Mesenchymal stem cell (in vitro differentiated cells and primary cell): Measurements from ENCODE around the gene UBL3.

ENCODE experiments used
- DNase-seq: peaks from one replicate; pipeline ENCODE4 v3.0.0-alpha.2; 2013
- H2AFZ ChIP-seq: one replicate; pipeline ENCODE4 v1.6.1; 2013; ENCODE audit warnings: low read depth, mild to moderate bottlenecking, control low read depth, inconsistent platforms, low read length, moderate library complexity
- H2AK5ac ChIP-seq: 2 replicates; pipeline ENCODE4 v1.6.1; 2013; ENCODE audit warnings: low read length, moderate library complexity, mild to moderate bottlenecking, inconsistent platforms; ENCODE audit not compliant: severe bottlenecking
- H2BK120ac ChIP-seq: one replicate; pipeline ENCODE4 v1.6.1; 2013; ENCODE audit warnings: low read depth, mild to moderate bottlenecking, inconsistent platforms, low read length, moderate library complexity
- H2BK12ac ChIP-seq, 2 experiments: one replicate each; pipeline ENCODE4 v1.6.1; 2013; ENCODE audit warnings: inconsistent platforms in 2 of 2, low read length in 2 of 2, mild to moderate bottlenecking in 2 of 2, moderate library complexity in 2 of 2, control low read depth in 1 of 2
- H2BK15ac ChIP-seq: one replicate; pipeline ENCODE4 v1.6.1; 2013; ENCODE audit warnings: mild to moderate bottlenecking, low read depth, inconsistent platforms; ENCODE audit not compliant: poor library complexity, severe bottlenecking
- H2BK5ac ChIP-seq: 2 replicates; pipeline ENCODE4 v1.6.1; 2013; ENCODE audit warnings: low read depth, mild to moderate bottlenecking, low read length, control low read depth, inconsistent platforms; ENCODE audit not compliant: poor library complexity, severe bottlenecking
- H3K14ac ChIP-seq, 2 experiments: one replicate each; pipeline ENCODE4 v1.6.1; 2013; ENCODE audit warnings: inconsistent platforms in 2 of 2, low read length in 2 of 2, control low read depth in 1 of 2, mild to moderate bottlenecking in 1 of 2, moderate library complexity in 1 of 2
- H3K18ac ChIP-seq, 2 experiments: one replicate each; pipeline ENCODE4 v1.6.1; 2013; ENCODE audit warnings: inconsistent platforms in 2 of 2, low read length in 2 of 2, control low read depth in 1 of 2, low read depth in 1 of 2, mild to moderate bottlenecking in 1 of 2
- H3K23ac ChIP-seq, 2 experiments: one replicate each; pipeline ENCODE4 v1.6.1; 2013; ENCODE audit warnings: inconsistent platforms in 2 of 2, low read length in 2 of 2, mild to moderate bottlenecking in 2 of 2, moderate library complexity in 2 of 2, control low read depth in 1 of 2
- H3K27ac ChIP-seq: 2 replicates; pipeline ENCODE4 v1.5.1; 2013; ENCODE audit warnings: mild to moderate bottlenecking, moderate library complexity, low read length, control low read depth, inconsistent platforms; ENCODE audit not compliant: poor library complexity, severe bottlenecking
- H3K27me3 ChIP-seq, 2 experiments: 2 replicates each; pipeline versions ENCODE4 v1.6.1 to v1.7.0; 2013; ENCODE audit warnings: low read length in 2 of 2, mild to moderate bottlenecking in 2 of 2, moderate library complexity in 2 of 2, control low read depth in 1 of 2, inconsistent platforms in 1 of 2; ENCODE audit not compliant: control insufficient read depth in 1 of 2, insufficient read depth in 1 of 2
- H3K36me3 ChIP-seq, 2 experiments: 2 replicates each; pipeline versions ENCODE4 v1.6.1 to v1.7.0; 2013; ENCODE audit warnings: low read length in 2 of 2, control low read depth in 1 of 2, inconsistent platforms in 1 of 2, low read depth in 1 of 2, mild to moderate bottlenecking in 1 of 2; ENCODE audit not compliant: insufficient read depth in 2 of 2, control insufficient read depth in 1 of 2
- H3K4ac ChIP-seq, 2 experiments: one replicate each; pipeline ENCODE4 v1.6.1; 2013; ENCODE audit warnings: inconsistent platforms in 2 of 2, low read length in 2 of 2, mild to moderate bottlenecking in 2 of 2, moderate library complexity in 2 of 2, control low read depth in 1 of 2, low read depth in 1 of 2
- H3K4me1 ChIP-seq: 2 replicates; pipeline ENCODE4 v1.6.1; 2013; ENCODE audit warnings: low read depth, low read length, control low read depth; ENCODE audit not compliant: control insufficient read depth, insufficient read depth
- H3K4me2 ChIP-seq: 2 replicates; pipeline ENCODE4 v1.6.1; 2013; ENCODE audit warnings: low read length, mild to moderate bottlenecking, inconsistent platforms; ENCODE audit not compliant: poor library complexity, severe bottlenecking
- H3K4me3 ChIP-seq, 2 experiments: 2 replicates each; pipeline versions ENCODE4 v1.5.1 to v1.7.0; 2013; ENCODE audit warnings: low read length in 2 of 2, mild to moderate bottlenecking in 2 of 2, control low read depth in 1 of 2, low read depth in 1 of 2; ENCODE audit not compliant: insufficient read depth in 1 of 2
- H3K79me1 ChIP-seq: replicated peaks from 2 replicates; pipeline ENCODE4 v1.6.1; 2013; ENCODE audit warnings: mild to moderate bottlenecking, control low read depth, low read length, inconsistent platforms; ENCODE audit not compliant: poor library complexity, severe bottlenecking
- H3K9ac ChIP-seq: 2 replicates; pipeline ENCODE4 v1.7.0; 2013; ENCODE audit warnings: mild to moderate bottlenecking, low read length, moderate library complexity
- H3K9me3 ChIP-seq: 2 replicates; pipeline ENCODE4 v1.7.0; 2013; ENCODE audit warnings: mild to moderate bottlenecking, low read length; ENCODE audit not compliant: control insufficient read depth
- H4K8ac ChIP-seq: one replicate; pipeline ENCODE4 v1.6.1; 2013; ENCODE audit warnings: inconsistent platforms, mild to moderate bottlenecking, low read length, moderate library complexity
- H4K91ac ChIP-seq: one replicate; pipeline ENCODE4 v1.6.1; 2013; ENCODE audit warnings: mild to moderate bottlenecking, low read length, inconsistent platforms
- WGBS: methylation state at CpG from one replicate; pipeline ENCODE4 v1.1.7; 2013; ENCODE audit warnings: mixed read lengths; 5-methylcytosine and 5-hydroxymethylcytosine counted together

The UBL3 gene

GRCh38 chr13:29858667-29859066 lies 8.2 kb upstream of the UBL3 start:
- no peak overlapping the region for H2BK12ac ChIP-seq
- peak overlapping the region; percentile 13 for H3K9ac ChIP-seq
- H3K27ac ChIP-seq, result no peak overlapping the region
- no peaks in the 10 kb centered on the region for H3K9me3 ChIP-seq
- no peak overlapping the region for H3K4me3 ChIP-seq
- H2BK120ac ChIP-seq, result no peak overlapping the region
- H3K4ac ChIP-seq, result no peak overlapping the region
- H3K4me2 ChIP-seq, result no peak overlapping the region
- no peaks in the 10 kb centered on the region for H3K27me3 ChIP-seq
- WGBS, result 71% methylated on average over 3 of the region's 4 CpGs
- no peak for DNase-seq
- H3K4me1 ChIP-seq, result no peaks in the 10 kb centered on the region
- no peak overlapping the region for H4K8ac ChIP-seq
- no peak overlapping the region for H2BK15ac ChIP-seq
- no peaks in the 10 kb centered on the region for H3K79me1 ChIP-seq
- no peak overlapping the region for H2BK5ac ChIP-seq
- no peak overlapping the region for H3K23ac ChIP-seq
- no peak overlapping the region for H4K91ac ChIP-seq
- H2AK5ac ChIP-seq, result no peak overlapping the region
- H3K36me3 ChIP-seq, result no peaks in the 10 kb centered on the region
- no peak overlapping the region for H3K18ac ChIP-seq
- no peak overlapping the region for H3K14ac ChIP-seq
- H2AFZ ChIP-seq, result no peak overlapping the region

GRCh38 chr13:29858231-29858630 lies 7.8 kb upstream of the UBL3 start:
- H2BK120ac ChIP-seq, result no peak overlapping the region
- H3K27me3 ChIP-seq, result no peaks in the 10 kb centered on the region
- H3K36me3 ChIP-seq, result no peaks in the 10 kb centered on the region
- H2AK5ac ChIP-seq, result no peak overlapping the region
- 100% methylated on average over 1 of the region's 1 CpG for WGBS
- DNase-seq, result no peak
- H3K23ac ChIP-seq, result no peak overlapping the region
- H4K8ac ChIP-seq, result no peak overlapping the region
- no peaks in the 10 kb centered on the region for H3K79me1 ChIP-seq
- no peak overlapping the region for H2BK5ac ChIP-seq
- H3K14ac ChIP-seq, result no peak overlapping the region
- no peak overlapping the region for H2BK12ac ChIP-seq
- H3K4me1 ChIP-seq, result no peaks in the 10 kb centered on the region
- no peak overlapping the region for H3K18ac ChIP-seq
- no peak overlapping the region for H3K27ac ChIP-seq
- no peak overlapping the region for H2BK15ac ChIP-seq
- H3K4me3 ChIP-seq, result no peak overlapping the region
- H3K4me2 ChIP-seq, result no peak overlapping the region
- no peak overlapping the region for H3K4ac ChIP-seq
- H3K9me3 ChIP-seq, result no peaks in the 10 kb centered on the region
- H4K91ac ChIP-seq, result no peak overlapping the region
- H3K9ac ChIP-seq, result no peak overlapping the region
- no peak overlapping the region for H2AFZ ChIP-seq

- Histone ChIP-seq H3K27ac (no peak overlapping the region), H3K36me3 (no peaks in the 10 kb centered on the region), H3K9me3 (no peaks in the 10 kb centered on the region), H3K9ac (no peak overlapping the region), H2AK5ac (no peak overlapping the region), H4K8ac (no peak overlapping the region), H3K4me1 (peaks cover 2% of the 10 kb centered on the region), H2AFZ (no peak overlapping the region), H2BK12ac (no peak overlapping the region), H2BK120ac (no peak overlapping the region), H3K4ac (no peak overlapping the region), H2BK5ac (no peak overlapping the region), H3K18ac (no peak overlapping the region), H2BK15ac (no peak overlapping the region), H3K27me3 (no peaks in the 10 kb centered on the region), H3K14ac (no peak overlapping the region), H3K4me3 (no peak overlapping the region), H3K4me2 (no peak overlapping the region), H3K23ac (no peak overlapping the region), H4K91ac (no peak overlapping the region), H3K79me1 (no peaks in the 10 kb centered on the region)
- WGBS, result 94% methylated on average over 2 of the region's 2 CpGs
- DNase-seq, result no peak
Measured at GRCh38 chr13:29857085-29857484, 6.7 kb upstream of the UBL3 start.

- 86% methylated on average over 1 of the region's 2 CpGs for WGBS
- Histone ChIP-seq H3K27ac (no peak overlapping the region), H3K36me3 (no peaks in the 10 kb centered on the region), H3K18ac (no peak overlapping the region), H2BK15ac (no peak overlapping the region), H3K9me3 (no peaks in the 10 kb centered on the region), H2BK120ac (no peak overlapping the region), H3K79me1 (no peaks in the 10 kb centered on the region), H3K9ac (no peak overlapping the region), H3K23ac (no peak overlapping the region), H3K4me1 (peaks cover 2% of the 10 kb centered on the region), H2AK5ac (no peak overlapping the region), H3K4me2 (no peak overlapping the region), H3K14ac (no peak overlapping the region), H4K8ac (no peak overlapping the region), H2BK5ac (no peak overlapping the region), H4K91ac (no peak overlapping the region), H2BK12ac (no peak overlapping the region), H3K4ac (no peak overlapping the region), H2AFZ (no peak overlapping the region), H3K27me3 (no peaks in the 10 kb centered on the region), H3K4me3 (no peak overlapping the region)
- no peak for DNase-seq
Measured at GRCh38 chr13:29856426-29856825, 6.0 kb upstream of the UBL3 start.
